Testis (tissue), 2 donors: ENCODE measurements around the gene EGFL8.

Source experiments
- CTCF ChIP-seq, 3 experiments: fragments of 450-650 bp in 2 of 3; fragments of 200-600 bp in 1 of 3; sonication (generic) in 1 of 3; IDR thresholded peaks; one replicate each; pipeline ENCODE4 v1.5.1; 2016 to 2019; ENCODE audit warnings: antibody characterized with exemption in 3 of 3, mild to moderate bottlenecking in 2 of 3, moderate library complexity in 1 of 3
- POLR2A ChIP-seq: fragments of 450-650 bp; IDR thresholded peaks from one replicate; pipeline ENCODE4 v1.6.1; 2017; ENCODE audit warnings: antibody characterized with exemption, mild to moderate bottlenecking, moderate library complexity

GRCh38 chr6:32149932-32150870, 14.2 kb upstream of the EGFL8 start:
- TF ChIP-seq CTCF (IDR thresholded peaks at IDR 0.05) = no peak
- no peak for TF ChIP-seq POLR2A
